ENCODE measurements around the gene TMEM222.

Gene TMEM222

GRCh38 chr1:27306892-27307761, 14.8 kb upstream of the TMEM222 start:
- DNase-seq (ENCODE audit: low read depth, low spot score): peak; percentile 82

DNA sequence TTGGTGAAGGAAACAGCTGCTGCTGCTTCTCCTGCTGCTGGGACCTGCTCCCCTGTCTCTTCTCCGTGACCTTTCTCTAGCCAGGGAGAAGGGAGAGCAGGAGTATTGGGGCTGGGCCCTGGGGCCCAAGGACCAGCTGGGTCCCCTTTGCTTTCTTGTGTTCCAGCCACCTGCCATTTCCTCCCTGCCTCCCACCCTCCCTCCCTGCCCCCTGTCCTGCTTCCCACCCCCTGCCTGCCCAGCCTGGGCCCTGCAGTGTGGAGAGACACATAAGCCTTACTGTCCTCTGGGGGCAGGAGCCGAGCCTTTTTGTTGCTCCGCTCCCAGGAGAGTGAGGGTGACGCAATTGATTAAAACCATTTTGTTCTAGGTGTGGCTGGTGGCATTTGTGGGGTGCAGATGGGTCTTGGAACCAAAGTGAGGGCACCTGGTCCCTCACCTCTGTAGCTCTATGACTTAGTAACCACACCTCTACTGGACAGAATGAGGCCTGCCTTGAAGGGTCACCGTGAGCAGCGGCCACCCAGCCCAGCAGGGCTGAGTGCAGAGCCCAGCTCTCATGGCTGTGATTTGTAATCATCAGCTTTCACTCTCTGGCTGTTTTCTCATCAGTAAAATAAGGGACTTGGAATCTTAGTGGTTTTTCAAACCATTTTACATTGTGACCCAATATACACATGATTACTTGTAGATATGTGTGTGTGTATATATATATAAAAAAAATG, 13.9 kb upstream of the TMEM222 start:
- no peak for DNase-seq (ENCODE audit: low read depth, low spot score)

DNA sequence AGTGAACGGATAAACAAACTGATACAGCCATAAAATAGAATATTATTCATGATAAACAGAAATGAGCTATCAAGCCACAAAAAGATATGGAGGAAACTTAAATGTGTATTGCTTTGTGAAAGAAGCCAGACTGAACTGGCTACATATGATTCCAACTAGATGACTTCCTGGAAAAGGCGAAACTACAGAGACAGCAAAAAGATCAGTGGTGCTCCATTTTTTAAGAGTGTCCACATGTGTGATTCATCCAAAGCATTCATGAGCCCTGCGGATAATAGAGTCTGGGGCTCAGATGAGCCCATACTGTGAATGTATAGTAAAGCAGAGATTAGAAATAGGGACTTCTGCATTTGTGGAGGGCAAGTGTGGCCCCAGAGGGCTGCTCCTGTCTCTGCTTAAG, 7.8 kb upstream of the TMEM222 start:
- DNase-seq (ENCODE audit: low read depth, low spot score): no peak

- no peak for DNase-seq (ENCODE audit: low read depth, low spot score)
Observed at GRCh38 chr1:27314737-27315136, 7.2 kb upstream of the TMEM222 start.

DNA sequence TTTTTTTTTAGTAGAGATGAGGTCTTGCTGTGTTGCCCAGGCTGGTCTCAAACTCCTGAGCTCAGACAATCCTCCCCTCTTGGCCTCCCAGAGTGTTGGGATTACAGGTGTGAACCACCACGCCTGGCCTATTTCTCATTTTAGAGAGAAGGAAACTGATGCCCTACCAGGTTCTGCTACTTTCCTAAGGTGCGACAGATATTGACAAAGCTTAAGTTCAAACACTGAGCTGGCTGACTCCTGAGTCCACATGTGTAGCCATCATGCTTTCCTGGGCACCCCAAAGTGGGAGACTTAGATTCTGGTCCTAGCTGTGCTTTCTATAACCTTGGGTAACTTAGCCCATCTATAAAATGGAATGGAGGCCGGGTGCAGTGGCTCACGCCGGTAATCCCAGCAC, 5.1 kb upstream of the TMEM222 start:
- DNase-seq (ENCODE audit: low read depth, low spot score): no peak

DNA sequence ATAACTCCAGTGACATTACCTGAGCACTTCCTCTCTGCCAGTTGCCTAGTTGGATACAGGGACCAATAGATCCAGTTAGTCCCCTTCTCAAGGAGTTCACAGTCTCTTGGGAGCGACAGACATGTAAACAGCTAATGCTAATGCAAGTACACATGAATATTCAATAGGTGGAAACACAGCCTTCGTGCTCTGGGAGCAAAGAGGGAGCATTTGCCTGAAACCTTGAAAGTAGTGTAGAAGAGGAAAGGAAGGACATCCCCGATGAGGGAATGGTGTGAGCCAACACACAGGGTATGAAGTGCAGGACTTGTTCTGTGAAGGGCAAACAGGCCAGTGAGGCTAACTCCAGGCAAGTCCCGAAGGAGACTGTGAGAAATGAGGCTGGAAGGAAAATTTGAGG, 3.8 kb upstream of the TMEM222 start:
- DNase-seq (ENCODE audit: low read depth, low spot score): no peak

DNA sequence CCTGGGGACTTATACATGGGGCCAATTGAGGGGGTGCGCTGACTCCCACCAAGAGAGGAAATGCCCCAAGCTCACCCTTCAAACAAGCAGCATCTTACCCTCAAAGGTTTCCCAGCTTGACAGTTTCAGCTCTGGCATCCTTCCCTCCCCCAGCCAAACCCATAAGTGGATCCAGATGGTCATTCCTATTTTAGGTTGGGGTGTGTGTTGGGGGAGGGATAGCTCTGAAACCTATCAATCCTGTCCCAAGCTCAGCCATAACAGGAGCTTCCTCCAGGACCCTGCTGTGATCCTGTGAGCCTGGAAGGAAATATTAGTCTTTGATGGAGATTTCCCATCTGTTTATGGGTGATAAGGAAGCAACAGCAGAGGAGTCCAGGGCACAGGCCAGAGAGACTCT, 3.4 kb upstream of the TMEM222 start:
- DNase-seq (ENCODE audit: low read depth, low spot score): no peak

GRCh38 chr1:27322569-27323240, 742 bp downstream of the TMEM222 start:
- no peak for DNase-seq (ENCODE audit: low read depth, low spot score)

GRCh38 chr1:27325286-27325685, 3.3 kb downstream of the TMEM222 start:
- DNase-seq (ENCODE audit: low read depth, low spot score): no peak

DNA sequence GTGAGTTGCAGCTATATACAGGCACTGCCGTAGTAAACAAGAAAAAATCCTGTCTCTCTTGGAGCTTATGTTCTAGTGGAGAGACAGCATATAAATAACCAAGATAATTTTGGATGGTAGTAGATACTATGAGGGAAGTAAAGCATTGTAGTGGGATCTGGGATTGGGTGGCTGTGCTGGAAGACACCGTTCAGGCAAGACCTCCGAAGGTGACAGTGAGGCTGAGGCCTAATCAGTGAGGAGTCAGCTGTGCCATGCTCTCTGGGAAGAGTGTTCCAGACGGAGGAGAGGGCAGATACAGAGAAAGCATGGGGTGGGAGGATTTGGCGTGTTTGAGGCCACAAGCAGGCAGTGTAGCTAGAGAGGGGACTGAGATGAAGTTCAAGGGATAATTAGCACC, 6.0 kb downstream of the TMEM222 start:
- DNase-seq (ENCODE audit: low read depth, low spot score): no peak

DNA sequence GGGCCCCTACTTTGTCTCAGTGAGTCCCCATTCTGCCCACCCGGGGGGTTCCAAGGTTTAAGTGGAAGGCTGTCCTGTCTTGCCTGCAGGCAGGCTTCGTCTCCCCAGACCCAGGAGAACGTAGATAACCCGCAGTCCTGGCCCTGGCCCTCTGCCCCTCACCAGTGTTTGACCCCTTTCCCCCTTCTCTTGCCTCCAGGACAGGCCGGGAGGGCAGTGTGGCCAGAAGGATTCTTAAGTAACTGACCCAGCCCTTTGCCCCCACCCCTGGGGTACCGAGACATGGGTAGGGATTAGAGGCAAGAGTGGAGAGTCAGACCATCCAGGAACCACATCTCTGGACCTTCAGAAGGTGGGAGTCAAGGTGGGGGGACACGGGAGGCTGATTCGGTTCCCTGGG, 8.8 kb downstream of the TMEM222 start:
- DNase-seq (ENCODE audit: low read depth, low spot score): no peak

- no peak for DNase-seq (ENCODE audit: low read depth, low spot score)
Observed at GRCh38 chr1:27331426-27331825, 9.5 kb downstream of the TMEM222 start.

GRCh38 chr1:27331922-27332321, 10.0 kb downstream of the TMEM222 start:
- DNase-seq (ENCODE audit: low read depth, low spot score): no peak

GRCh38 chr1:27332536-27333281, 10.7 kb downstream of the TMEM222 start:
- peak; percentile 77 for DNase-seq (ENCODE audit: low read depth, low spot score)

DNA sequence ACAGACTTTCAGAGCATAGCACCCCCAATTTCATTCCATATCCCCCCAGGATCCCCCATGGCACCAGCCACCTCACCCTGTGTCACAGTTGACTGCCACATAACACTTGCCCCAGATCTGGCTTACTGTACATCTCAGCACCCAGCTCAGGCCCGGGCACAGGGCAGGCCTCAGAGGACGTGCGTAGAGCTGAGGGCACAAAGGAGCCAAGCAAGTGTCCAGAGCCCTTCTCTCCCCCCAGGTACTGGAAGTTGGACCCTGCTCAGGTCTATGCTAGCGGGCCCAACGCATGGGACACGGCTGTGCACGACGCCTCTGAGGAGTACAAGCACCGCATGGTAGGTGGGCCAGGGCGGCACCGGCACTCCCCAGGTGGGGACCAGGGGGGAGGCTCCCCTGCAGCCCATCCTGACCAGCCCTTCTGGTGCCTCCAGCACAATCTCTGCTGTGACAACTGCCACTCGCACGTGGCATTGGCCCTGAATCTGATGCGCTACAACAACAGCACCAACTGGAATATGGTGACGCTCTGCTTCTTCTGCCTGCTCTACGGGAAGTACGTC, 11.8 kb downstream of the TMEM222 start:
- no peak for DNase-seq (ENCODE audit: low read depth, low spot score)

DNA sequence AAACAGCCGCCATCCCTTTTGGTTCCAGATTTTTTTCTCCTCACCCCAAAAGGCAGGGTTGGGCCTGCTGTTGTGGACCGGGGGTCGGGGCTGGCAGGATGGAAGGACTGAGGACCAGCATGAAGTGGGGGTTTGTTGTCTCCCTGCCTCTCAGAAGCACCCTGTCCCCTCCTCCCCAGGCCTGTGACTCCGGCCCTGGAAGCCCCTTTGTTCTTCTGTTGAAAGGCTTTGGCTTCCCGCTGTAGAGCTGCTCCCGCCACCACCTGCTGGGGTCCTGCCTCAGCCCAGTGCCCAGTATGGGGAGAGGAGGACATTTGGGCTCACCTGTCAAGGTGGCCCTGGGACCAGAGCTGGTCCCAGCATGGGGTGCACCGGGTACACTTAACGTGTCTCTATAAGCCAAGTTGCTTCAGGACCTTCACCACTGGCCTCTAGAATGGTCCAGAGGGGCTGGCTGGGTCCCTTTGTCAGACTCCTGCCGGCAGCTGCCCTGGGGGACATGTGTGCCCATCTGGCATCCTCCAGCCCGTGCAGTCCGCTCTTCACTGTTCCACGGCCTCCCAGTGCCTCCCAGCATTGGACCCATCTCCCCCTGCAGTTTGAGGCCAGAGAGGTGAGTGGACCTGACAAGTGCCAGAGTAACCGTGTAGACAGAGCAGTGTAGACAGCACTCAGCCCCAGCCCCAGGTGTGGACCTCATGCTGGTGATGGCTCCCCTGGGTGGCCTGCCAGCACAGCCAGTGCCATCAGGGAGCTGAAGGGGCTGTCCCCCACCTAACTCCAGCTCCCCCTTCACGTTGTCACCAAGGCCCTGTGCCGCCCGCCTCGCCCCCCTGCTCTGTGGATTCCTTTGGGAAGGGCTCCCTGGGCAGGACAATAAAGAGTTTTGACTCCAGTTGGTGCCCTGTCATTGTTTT, 13.8 kb downstream of the TMEM222 start:
- DNase-seq (ENCODE audit: low read depth, low spot score): no peak

GRCh38 chr1:27336756-27337155, 14.8 kb downstream of the TMEM222 start:
- DNase-seq (ENCODE audit: low read depth, low spot score): no peak

DNA sequence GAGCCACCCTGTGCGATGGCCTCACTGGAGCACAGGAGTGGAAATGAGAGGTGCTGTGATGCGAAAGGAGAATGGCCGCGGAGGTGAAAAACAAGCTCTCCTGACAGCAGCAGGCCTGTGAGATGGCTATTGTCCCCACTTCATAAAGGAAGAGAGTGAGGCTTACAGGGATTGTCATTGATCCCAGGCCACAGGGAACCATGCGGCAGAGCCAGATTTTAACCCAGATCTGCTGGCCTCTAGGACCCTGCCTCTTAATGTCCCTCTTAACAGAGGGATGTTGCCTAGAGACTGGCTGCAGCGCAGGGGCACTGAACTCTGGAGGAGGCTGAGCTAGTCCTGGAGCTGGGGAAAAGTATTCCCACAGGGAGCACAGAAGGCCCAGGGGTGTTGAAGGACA, 16.8 kb downstream of the TMEM222 start:
- no peak for DNase-seq (ENCODE audit: low read depth, low spot score)

DNA sequence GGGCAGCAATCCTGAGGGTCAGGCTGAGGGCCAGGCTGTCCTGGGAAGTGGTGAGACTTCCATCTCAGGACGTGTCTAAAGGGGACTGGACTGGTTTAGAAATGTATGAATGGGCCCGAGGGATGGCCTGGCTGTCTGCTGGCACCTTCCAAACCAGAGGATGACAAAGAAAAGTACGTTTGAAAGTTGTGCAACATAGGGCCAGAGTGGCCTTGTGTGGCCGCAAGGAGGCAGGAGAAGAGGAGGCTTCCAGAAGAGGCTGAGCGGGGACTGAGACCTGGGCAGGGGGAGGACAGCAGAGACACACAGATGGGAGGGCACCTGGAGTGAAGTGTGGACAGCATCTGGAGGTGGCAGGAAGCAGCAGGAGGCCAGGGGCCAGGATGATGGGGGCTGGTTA, 17.2 kb downstream of the TMEM222 start:
- DNase-seq (ENCODE audit: low read depth, low spot score): no peak

DNA sequence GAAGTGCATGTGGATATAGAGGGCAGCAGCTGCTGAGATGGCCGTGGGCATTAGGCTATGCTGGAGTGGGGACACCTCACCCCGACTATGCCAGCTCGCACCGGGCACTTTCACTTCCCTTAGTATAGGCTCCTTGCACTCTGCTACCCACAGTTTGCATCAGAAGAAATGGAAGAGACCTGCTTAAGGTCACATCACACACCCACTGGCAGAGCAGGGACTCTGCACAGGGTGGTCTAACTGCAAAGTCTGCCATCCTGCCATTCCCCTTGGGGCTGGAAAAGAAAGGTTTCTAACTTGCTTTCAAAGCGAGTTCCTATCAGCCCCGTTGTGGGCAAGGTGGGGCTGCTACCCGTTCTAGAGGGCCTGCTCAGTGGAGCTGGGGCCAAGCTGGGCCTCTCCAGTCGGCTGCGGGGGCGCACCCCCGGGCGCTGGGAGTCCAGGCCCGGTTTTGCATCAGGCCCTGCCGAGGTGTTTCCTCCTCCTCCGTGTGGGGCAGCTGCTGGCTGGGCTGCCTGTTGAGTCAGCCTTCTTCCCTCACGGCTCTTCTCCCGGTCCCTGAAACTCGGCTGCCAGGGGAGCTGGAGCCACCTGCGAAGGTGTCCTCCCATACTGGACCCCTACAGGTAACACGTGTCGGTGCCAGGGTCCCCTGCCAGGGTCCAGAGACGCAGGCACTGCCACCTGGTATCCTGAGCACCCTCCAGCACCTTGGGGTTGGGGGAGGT, 19.7 kb downstream of the TMEM222 start, which contains the start of gene SYTL1:
SYTL1 (plus strand) TSS at position 498 of the 728 bp plus-strand sequence. CDS start 3,313 bp downstream, outside the sequence.
- DNase-seq (ENCODE audit: low read depth, low spot score): peak; percentile 71
